RPMI7951 (cell line): ENCODE measurements around the gene ETV5. TPM values are rescaled to one million over a fixed set of nuclear protein-coding genes. Genes with fewer than 3 reads are reported as not detected.

Experiments
- DNase-seq: peaks from one replicate; pipeline ENCODE4 v3.0.0-alpha.2; 2012; ENCODE audit warnings: low read depth
- total RNA-seq: library from RNA; depleted of rRNA; stranded (reverse); fragments of >200 nt; shearing (Covaris generic); gene quantifications from 2 replicates; pipeline ENCODE4 v1.2.3, GENCODE V29; 2014

Gene ETV5
- total RNA-seq, 1 experiment from 2014 or later: 81.2 TPM

DNA sequence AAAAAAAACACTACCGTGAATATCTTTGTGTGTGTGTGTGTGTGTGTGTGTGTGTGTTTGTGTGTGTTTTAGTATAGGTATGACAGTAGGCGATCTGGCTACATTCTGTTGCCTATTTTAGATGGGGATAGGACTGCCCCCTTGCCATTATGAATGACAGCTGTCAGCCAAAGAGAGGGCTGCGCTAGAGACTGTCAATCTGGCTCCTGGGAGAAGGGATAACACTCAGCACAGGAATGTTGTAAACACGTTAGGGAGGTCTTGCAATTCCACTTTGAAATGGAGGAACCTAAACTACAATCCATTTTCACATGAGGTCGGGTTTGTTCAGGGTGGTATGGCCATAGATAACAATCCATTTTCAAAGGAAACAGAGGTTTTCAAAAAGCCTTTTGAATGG lies 14.1 kb upstream of the ETV5 start:
- no peak for DNase-seq

GRCh38 chr3:186121968-186122367 lies 13.1 kb upstream of the ETV5 start:
- DNase-seq: no peak

GRCh38 chr3:186121278-186121677 lies 12.4 kb upstream of the ETV5 start:
- no peak for DNase-seq

DNA sequence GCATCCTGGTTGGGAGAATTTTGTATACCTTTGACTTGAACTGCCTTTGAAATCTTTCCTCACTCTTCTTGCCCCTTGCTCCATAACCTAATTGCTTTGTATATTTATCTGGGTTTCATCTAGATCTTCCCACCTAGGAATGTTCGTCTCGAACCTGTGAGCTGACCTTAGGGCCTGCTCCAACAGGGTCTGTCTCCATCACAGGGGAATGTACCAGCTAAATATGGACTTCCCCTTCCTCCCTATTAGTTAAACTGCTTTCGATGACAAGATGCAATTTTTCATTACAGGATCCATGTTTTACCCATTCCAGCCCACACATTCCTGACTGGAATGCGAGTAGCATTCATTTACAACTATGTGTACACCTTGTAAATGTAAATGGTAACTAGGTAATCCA lies 10.6 kb upstream of the ETV5 start:
- DNase-seq: no peak

- DNase-seq: no peak
These were observed 9.8 kb upstream of the ETV5 start for GRCh38 chr3:186118692-186119091.

GRCh38 chr3:186117521-186118134 lies 8.7 kb upstream of the ETV5 start:
- DNase-seq: no peak

GRCh38 chr3:186115239-186115996 lies 6.5 kb upstream of the ETV5 start:
- no peak for DNase-seq

GRCh38 chr3:186110975-186111974 lies 2.4 kb upstream of the ETV5 start:
- DNase-seq: no peak

DNA sequence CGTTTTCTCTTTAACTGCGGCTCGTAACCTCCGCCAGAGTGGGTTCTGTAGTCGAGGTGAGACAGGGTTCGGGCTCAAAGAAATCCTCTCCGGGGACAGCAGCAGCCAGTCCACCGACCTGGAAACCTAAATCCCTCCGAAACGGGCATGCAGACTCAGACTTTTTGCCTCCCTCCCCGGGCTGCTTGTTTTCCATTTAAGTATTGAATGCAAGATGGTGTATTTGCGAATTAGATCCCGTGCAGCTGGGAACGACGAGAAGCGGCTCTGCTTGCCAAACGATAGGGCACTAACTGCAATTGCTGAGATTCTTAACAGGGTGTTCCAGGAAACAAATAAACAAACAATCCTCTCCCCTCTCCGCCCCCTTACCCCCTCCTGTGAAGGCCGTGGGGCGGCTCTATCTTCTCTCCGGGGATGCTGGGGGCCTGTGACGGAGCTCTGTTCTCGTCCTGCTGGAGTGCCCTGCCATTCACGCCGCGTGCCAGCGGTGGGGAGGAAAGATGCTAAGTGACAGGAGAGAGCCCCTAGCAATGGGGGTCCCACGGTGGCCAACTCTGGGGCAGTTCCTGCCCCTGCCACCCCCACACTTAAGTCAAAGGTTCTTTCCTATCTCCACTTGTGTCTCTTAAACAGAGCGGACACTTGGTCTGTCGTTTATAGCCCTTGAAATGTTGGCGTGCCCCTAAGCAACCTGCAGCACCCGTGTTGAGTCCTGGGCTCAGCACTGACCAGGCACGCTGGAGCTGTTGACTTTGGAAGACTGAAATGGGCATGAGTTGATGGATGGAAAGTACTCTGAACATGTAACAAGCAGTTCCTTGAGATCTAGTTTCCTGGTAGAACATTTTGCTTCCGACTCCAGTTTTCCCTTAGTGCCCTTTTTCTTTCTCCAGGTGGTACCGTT lies 1.3 kb upstream of the ETV5 start:
- peak; percentile 35 for DNase-seq

DNA sequence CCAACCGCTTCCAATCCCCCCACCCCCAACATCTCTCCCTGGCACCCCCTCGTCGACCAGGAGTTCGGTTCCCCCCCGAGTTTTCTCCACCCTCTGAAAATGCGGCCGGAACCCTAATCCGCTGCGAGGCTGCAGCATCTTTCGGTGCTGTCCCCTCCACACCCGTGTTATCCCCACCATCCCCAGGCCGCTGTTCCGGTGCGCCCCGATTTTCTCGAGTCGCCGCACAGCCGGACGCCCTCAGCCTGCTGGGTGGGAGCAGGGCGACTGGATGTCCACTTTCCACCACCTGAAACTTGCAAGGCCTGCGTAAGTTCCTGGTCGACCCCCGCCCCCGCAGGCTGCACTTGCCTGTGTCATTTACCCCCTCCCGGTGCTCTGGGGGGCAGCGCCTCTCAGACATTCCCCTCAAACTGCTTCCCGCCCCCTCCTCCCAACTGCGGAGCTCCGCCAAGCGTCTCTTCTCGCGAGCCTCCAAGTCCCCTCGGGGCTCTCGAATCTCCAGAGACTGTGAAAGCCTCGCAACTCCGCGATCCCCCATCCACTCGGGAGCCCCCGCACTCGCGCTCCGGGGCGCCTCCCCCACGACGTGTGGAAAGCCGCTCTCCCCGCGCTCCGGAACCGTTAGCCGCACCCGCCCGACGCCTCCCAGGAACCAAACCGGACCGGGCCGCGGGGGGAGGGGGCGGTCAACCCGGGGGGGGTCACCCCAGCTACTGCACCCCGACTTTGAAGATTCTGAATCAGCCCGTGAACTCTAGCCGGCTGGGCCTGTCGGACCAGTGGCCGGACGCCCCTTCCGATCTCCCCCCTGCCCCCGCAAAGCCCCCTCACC lies 566 bp downstream of the ETV5 start:
- peak; percentile 73 for DNase-seq

DNA sequence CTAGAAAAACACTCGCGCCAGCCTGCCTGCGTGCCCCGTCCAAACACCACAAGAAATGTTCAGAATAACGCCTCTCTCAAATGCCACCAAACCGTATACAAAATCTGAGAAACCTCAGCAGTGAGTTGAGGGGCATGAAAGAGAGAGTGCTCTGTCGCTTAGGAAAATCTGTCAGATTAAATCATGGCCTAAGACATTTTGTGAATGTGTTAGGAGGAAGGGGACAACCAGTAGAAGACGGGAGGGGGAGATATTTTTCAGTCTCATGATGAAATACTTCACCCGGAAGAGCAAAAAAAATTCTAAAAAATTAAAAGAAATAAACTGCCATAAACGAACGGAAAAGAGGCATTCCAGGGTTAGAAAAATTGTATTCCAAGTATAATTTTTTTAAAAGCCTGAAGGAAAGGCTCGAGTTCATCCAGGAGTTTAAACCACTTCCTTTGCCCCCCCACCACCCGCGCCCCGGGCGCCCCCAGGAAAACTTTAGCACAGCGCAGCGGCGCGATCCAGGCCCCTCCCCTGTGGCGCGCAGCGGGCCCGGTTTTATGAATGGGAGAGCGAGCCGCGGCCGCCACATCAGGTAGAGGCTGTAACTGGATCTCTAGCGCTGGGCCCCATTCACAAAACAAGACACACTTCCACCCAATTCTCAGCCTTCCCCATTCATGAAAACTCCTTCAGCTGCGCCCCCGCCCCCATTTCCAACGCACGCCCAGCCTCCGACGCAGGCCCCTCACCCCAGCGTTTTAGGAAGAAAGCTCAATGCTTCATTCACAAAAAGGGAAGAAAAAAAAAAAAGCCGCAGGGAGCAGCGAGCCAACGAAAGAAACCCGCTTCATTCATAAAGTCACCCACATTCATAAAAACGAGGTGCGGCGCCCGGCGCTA lies 1.4 kb downstream of the ETV5 start:
- peak; percentile 74 for DNase-seq

GRCh38 chr3:186105543-186105942 lies 3.3 kb downstream of the ETV5 start:
- no peak for DNase-seq

DNA sequence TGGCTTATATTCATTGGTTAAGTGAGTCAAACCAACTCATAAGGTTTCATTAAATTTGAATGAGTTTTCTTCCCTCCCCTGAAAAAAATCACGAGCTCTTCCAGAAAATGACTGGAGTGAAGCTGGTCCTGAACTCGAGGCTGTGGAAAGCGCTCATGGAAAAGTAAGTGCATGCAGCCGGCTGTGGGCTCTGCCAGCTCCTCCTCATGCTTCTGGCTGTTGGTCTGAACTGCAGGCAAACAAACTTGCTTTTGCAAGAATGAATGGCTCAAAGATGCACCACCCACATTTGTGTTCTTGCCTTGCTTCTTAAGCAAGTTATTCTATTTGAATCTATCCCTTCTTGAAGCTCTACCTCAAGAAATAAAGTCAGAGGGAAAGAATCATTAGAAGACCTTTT lies 6.2 kb downstream of the ETV5 start:
- no peak for DNase-seq

- no peak for DNase-seq
These were observed 8.5 kb downstream of the ETV5 start for GRCh38 chr3:186100398-186100797.

- DNase-seq: peak; percentile 85
These were observed 9.7 kb downstream of the ETV5 start for GRCh38 chr3:186099178-186099577.

GRCh38 chr3:186098740-186099139 lies 10.1 kb downstream of the ETV5 start:
- DNase-seq: peak; percentile 40

DNA sequence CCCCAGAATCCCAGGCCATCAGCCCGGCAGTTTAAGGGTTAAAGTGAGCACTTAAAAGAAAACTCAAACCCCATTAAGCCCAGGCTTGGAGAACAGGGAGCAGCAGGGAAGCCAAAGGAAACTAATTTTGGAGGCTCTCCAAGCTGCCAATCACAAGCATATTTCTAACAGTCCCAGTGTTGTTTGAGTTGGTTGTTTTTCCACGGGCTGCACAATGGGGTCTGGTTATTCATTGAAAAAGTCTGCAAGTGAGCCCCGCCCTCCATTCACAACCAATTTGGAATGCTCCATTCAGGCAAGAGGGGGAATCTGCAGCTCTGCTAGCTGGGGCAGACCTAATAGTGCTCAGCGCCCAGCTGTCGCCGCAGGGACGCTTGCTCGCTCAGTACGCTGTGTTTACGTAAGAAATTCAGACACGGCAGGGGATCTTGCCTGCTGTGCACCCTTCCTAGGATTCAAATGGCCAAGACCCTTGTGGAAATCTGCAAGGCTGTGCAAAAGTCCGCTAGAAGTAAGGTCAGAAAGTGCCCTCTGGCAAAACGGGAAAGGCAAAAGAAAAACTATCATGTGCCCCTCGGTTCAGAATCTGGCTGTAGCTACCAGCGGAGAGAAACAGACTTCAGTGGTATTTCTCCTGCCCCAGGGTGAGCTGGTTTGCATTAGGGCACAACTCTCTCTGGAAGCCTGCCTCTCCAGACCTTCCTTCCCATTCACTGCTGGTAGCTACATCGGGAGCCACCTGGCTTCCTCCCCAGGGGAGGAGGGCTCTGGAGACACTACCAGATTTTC lies 11.0 kb downstream of the ETV5 start:
- DNase-seq: peak; percentile 89

- no peak for DNase-seq
These were observed 11.6 kb downstream of the ETV5 start for GRCh38 chr3:186097317-186097662.

- no peak for DNase-seq
These were observed 12.6 kb downstream of the ETV5 start for GRCh38 chr3:186096290-186096689.
